H9 (cell line): ENCODE results near the gene EFNA3. TPM values are rescaled to one million over a fixed set of nuclear protein-coding genes. Genes with fewer than 3 reads are reported as not detected.

Experiments used
- DNase-seq: peaks from one replicate; pipeline ENCODE4 v3.0.0-alpha.2; 2017
- H2AFZ ChIP-seq: one replicate; pipeline ENCODE4 v1.6.1; 2013; ENCODE audit warnings: mild to moderate bottlenecking, low read length, control low read depth, moderate library complexity
- H2AK5ac ChIP-seq: 2 replicates; pipeline ENCODE4 v1.6.1; 2013; ENCODE audit warnings: low read length, control low read depth, mixed read lengths; ENCODE audit not compliant: insufficient read length
- H2BK120ac ChIP-seq: one replicate; pipeline ENCODE4 v1.6.1; 2013; ENCODE audit warnings: low read depth, mild to moderate bottlenecking, low read length, control low read depth, inconsistent platforms; ENCODE audit not compliant: poor library complexity, severe bottlenecking
- H2BK12ac ChIP-seq: 2 replicates; pipeline ENCODE4 v1.6.1; 2013; ENCODE audit warnings: low read length, control low read depth, mixed read lengths, low read depth; ENCODE audit not compliant: insufficient read length
- H2BK15ac ChIP-seq: 2 replicates; pipeline ENCODE4 v1.6.1; 2013; ENCODE audit warnings: low read depth, low read length, control low read depth
- H2BK20ac ChIP-seq: one replicate; pipeline ENCODE4 v1.6.1; 2013; ENCODE audit warnings: low read depth, mild to moderate bottlenecking, low read length, control low read depth, inconsistent platforms; ENCODE audit not compliant: poor library complexity, severe bottlenecking
- H2BK5ac ChIP-seq: 2 replicates; pipeline ENCODE4 v1.6.1; 2013; ENCODE audit warnings: low read length, control low read depth, mixed read lengths; ENCODE audit not compliant: insufficient read length
- H3K14ac ChIP-seq: 2 replicates; pipeline ENCODE4 v1.6.1; 2013; ENCODE audit warnings: low read length, control low read depth; ENCODE audit not compliant: insufficient read depth
- H3K18ac ChIP-seq: 2 replicates; pipeline ENCODE4 v1.6.1; 2013; ENCODE audit warnings: low read depth, mild to moderate bottlenecking, mixed read lengths, low read length, control low read depth; ENCODE audit not compliant: insufficient read length
- H3K23ac ChIP-seq: 2 replicates; pipeline ENCODE4 v1.6.1; 2013; ENCODE audit warnings: low read length, control low read depth, mixed read lengths, low read depth; ENCODE audit not compliant: insufficient read length
- H3K23me2 ChIP-seq: 2 replicates; pipeline ENCODE4 v1.6.1; 2013; ENCODE audit warnings: low read depth, mild to moderate bottlenecking, mixed read lengths, low read length, control low read depth; ENCODE audit not compliant: insufficient read length, poor library complexity, severe bottlenecking
- H3K27ac ChIP-seq: 2 replicates; pipeline ENCODE4 v1.5.1; 2013; ENCODE audit warnings: low read length, control low read depth, mixed read lengths, low read depth; ENCODE audit not compliant: insufficient read length
- H3K27me3 ChIP-seq: 2 replicates; pipeline ENCODE4 v1.6.1; 2013; ENCODE audit warnings: low read length, control low read depth, inconsistent platforms; ENCODE audit not compliant: insufficient read depth
- H3K4ac ChIP-seq: 2 replicates; pipeline ENCODE4 v1.6.1; 2013; ENCODE audit warnings: low read depth, mild to moderate bottlenecking, control low read depth, inconsistent platforms, low read length, moderate library complexity
- H3K4me1 ChIP-seq: 2 replicates; pipeline ENCODE4 v1.6.1; 2013; ENCODE audit warnings: low read length, control low read depth, inconsistent platforms; ENCODE audit not compliant: insufficient read depth
- H3K4me2 ChIP-seq: 2 replicates; pipeline ENCODE4 v1.6.1; 2013; ENCODE audit warnings: low read length, control low read depth, mixed read lengths; ENCODE audit not compliant: insufficient read length, insufficient read depth
- H3K56ac ChIP-seq: 2 replicates; pipeline ENCODE4 v1.6.1; 2013; ENCODE audit warnings: low read depth, mild to moderate bottlenecking, mixed read lengths, low read length, control low read depth; ENCODE audit not compliant: insufficient read length
- H3K79me1 ChIP-seq: 2 replicates; pipeline ENCODE4 v1.6.1; 2013; ENCODE audit warnings: low read depth, mild to moderate bottlenecking, moderate library complexity, low read length, control low read depth, inconsistent platforms; ENCODE audit not compliant: insufficient read depth, poor library complexity, severe bottlenecking
- H3K79me2 ChIP-seq: 2 replicates; pipeline ENCODE4 v1.6.1; 2013; ENCODE audit warnings: low read length, control low read depth, inconsistent platforms; ENCODE audit not compliant: insufficient read depth
- H3K9ac ChIP-seq: 2 replicates; pipeline ENCODE4 v1.6.1; 2013; ENCODE audit warnings: low read length, control low read depth, mixed read lengths; ENCODE audit not compliant: insufficient read length; ENCODE audit errors: extremely low read depth
- H3K9me3 ChIP-seq: one replicate; pipeline ENCODE4 v1.6.1; 2013; ENCODE audit warnings: low read depth, low read length, inconsistent platforms; ENCODE audit not compliant: control insufficient read depth
- H3T11ph ChIP-seq: one replicate; pipeline ENCODE4 v1.6.1; 2013; ENCODE audit warnings: mild to moderate bottlenecking, low read length, control low read depth, inconsistent platforms
- H4K20me1 ChIP-seq: one replicate; pipeline ENCODE4 v1.6.1; 2013; ENCODE audit not compliant: control insufficient read depth, insufficient read length, insufficient read depth
- H4K5ac ChIP-seq: 2 replicates; pipeline ENCODE4 v1.6.1; 2013; ENCODE audit warnings: low read depth, mild to moderate bottlenecking, mixed read lengths, low read length, control low read depth; ENCODE audit not compliant: insufficient read length
- H4K8ac ChIP-seq: replicated peaks from 2 replicates; pipeline ENCODE4 v1.6.1; 2013; ENCODE audit warnings: low read length, control low read depth, mixed read lengths, low read depth; ENCODE audit not compliant: insufficient read length
- H4K91ac ChIP-seq: 2 replicates; pipeline ENCODE4 v1.6.1; 2013; ENCODE audit warnings: low read depth, mild to moderate bottlenecking, moderate library complexity, mixed read lengths, low read length, control low read depth; ENCODE audit not compliant: insufficient read length
- H3K27ac Mint-ChIP-seq, 3 experiments: 2 replicates in 2 of 3; 3 replicates in 1 of 3; pipeline ENCODE4 v1.8.0; 2020 to 2021; ENCODE audit warnings: mixed read lengths in 3 of 3, mild to moderate bottlenecking in 1 of 3, moderate library complexity in 1 of 3
- H3K27me3 Mint-ChIP-seq: 2 replicates; pipeline ENCODE4 v1.8.0; 2021; ENCODE audit warnings: low read depth, mild to moderate bottlenecking, moderate library complexity, mixed read lengths
- H3K36me3 Mint-ChIP-seq, 3 experiments: 2 replicates in 2 of 3; 3 replicates in 1 of 3; pipeline ENCODE4 v1.8.0; 2020 to 2021; ENCODE audit warnings: low read depth in 3 of 3, mixed read lengths in 3 of 3; ENCODE audit not compliant: insufficient read depth in 1 of 3
- H3K4me1 Mint-ChIP-seq, 2 experiments: 2 replicates each; pipeline ENCODE4 v1.8.0; 2020; ENCODE audit warnings: mixed read lengths in 2 of 2
- H3K4me3 Mint-ChIP-seq, 2 experiments: 2 replicates in 1 of 2; 3 replicates in 1 of 2; pipeline ENCODE4 v1.8.0; 2020 to 2021; ENCODE audit warnings: mild to moderate bottlenecking in 2 of 2, mixed read lengths in 2 of 2, moderate library complexity in 1 of 2
- H3K9me3 Mint-ChIP-seq, 2 experiments: 2 replicates in 1 of 2; 3 replicates in 1 of 2; pipeline ENCODE4 v1.8.0; 2020; ENCODE audit warnings: mild to moderate bottlenecking in 2 of 2, mixed read lengths in 2 of 2, moderate library complexity in 1 of 2
- WGBS: extraction: QIAGEN DNeasy Blood & Tissue Kit; methylation state at CpG from one replicate; pipeline ENCODE4 v1.1.7; 2013; ENCODE audit warnings: missing lambda C conversion rate, low lambda C conversion rate, mixed read lengths; ENCODE audit not compliant: insufficient read length; ENCODE audit errors: extremely low coverage; 5-methylcytosine and 5-hydroxymethylcytosine counted together
- total RNA-seq: library from RNA; stranded (reverse); gene quantifications from 2 replicates; pipeline ENCODE4 v1.2.1, GENCODE V29; 2021
- TF ChIP-seq, protein P1 (sequence below): fragments of 200-600 bp; sonication (generic); conservative IDR thresholded peaks from 3 replicates; pipeline ENCODE4 v1.8.0; 2021; ENCODE audit warnings: antibody characterized with exemption, mild to moderate bottlenecking

The EFNA3 gene
- total RNA-seq, 1 experiment from 2014 or later = 3.9 TPM

GRCh38 chr1:155092131-155092530 lies 13.5 kb downstream of the EFNA3 start:
- Histone ChIP-seq H2BK15ac (no peak overlapping the region), H4K91ac (no peak overlapping the region), H3K14ac (no peak overlapping the region), H3K23me2 (peaks cover 6% of the 10 kb centered on the region), H3T11ph (no peak overlapping the region), H3K27ac (no peak overlapping the region), H4K5ac (no peak overlapping the region), H2BK5ac (no peak overlapping the region), H3K18ac (no peak overlapping the region), H3K79me2 (no peaks in the 10 kb centered on the region), H3K4me1 (no peaks in the 10 kb centered on the region), H3K9ac (no peak overlapping the region), H3K9me3 (no peaks in the 10 kb centered on the region), H3K27me3 (peaks cover 2% of the 10 kb centered on the region; the same call in 1 of the 2 replicates), H3K23ac (no peak overlapping the region), H2BK20ac (no peak overlapping the region), H2AFZ (no peak overlapping the region), H3K4ac (no peak overlapping the region), H2AK5ac (no peak overlapping the region), H2BK120ac (no peak overlapping the region), H3K79me1 (no peaks in the 10 kb centered on the region), H3K56ac (no peak overlapping the region), H4K20me1 (no peaks in the 10 kb centered on the region), H4K8ac (no peak overlapping the region), H3K4me2 (no peak overlapping the region), H2BK12ac (no peak overlapping the region)
- H3K36me3 Mint-ChIP-seq = 0 out of 7 replicates have a peak, but pooled peaks cover 0 to 4% (median 0%) of the 10 kb centered on the region in 3 experiments
- H3K4me3 Mint-ChIP-seq = no peak overlapping the region
- H3K4me1 Mint-ChIP-seq = peaks cover 17 to 30% of the 10 kb centered on the region in 2 experiments
- no CpG with 5 or more reads among the region's 6 CpGs for WGBS
- TF ChIP-seq, protein P1, sequence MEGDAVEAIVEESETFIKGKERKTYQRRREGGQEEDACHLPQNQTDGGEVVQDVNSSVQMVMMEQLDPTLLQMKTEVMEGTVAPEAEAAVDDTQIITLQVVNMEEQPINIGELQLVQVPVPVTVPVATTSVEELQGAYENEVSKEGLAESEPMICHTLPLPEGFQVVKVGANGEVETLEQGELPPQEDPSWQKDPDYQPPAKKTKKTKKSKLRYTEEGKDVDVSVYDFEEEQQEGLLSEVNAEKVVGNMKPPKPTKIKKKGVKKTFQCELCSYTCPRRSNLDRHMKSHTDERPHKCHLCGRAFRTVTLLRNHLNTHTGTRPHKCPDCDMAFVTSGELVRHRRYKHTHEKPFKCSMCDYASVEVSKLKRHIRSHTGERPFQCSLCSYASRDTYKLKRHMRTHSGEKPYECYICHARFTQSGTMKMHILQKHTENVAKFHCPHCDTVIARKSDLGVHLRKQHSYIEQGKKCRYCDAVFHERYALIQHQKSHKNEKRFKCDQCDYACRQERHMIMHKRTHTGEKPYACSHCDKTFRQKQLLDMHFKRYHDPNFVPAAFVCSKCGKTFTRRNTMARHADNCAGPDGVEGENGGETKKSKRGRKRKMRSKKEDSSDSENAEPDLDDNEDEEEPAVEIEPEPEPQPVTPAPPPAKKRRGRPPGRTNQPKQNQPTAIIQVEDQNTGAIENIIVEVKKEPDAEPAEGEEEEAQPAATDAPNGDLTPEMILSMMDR = no peak
- H3K9me3 Mint-ChIP-seq = no peaks in the 10 kb centered on the region; a peak in 1 of 5 replicates
- peaks cover 53% of the 10 kb centered on the region for H3K27me3 Mint-ChIP-seq
- no peak overlapping the region for H3K27ac Mint-ChIP-seq
- no peak for DNase-seq
